GM12873 (cell line): ENCODE data around the gene MMP23B.

Source experiments
- TF ChIP-seq, protein P1 (sequence below): IDR thresholded peaks from 2 replicates; pipeline ENCODE4 v1.5.1; 2012; ENCODE audit warnings: low read depth, mild to moderate bottlenecking, moderate library complexity, low read length, control low read depth; ENCODE audit not compliant: insufficient read depth; ENCODE audit errors: missing control alignments

MMP23B gene

DNA sequence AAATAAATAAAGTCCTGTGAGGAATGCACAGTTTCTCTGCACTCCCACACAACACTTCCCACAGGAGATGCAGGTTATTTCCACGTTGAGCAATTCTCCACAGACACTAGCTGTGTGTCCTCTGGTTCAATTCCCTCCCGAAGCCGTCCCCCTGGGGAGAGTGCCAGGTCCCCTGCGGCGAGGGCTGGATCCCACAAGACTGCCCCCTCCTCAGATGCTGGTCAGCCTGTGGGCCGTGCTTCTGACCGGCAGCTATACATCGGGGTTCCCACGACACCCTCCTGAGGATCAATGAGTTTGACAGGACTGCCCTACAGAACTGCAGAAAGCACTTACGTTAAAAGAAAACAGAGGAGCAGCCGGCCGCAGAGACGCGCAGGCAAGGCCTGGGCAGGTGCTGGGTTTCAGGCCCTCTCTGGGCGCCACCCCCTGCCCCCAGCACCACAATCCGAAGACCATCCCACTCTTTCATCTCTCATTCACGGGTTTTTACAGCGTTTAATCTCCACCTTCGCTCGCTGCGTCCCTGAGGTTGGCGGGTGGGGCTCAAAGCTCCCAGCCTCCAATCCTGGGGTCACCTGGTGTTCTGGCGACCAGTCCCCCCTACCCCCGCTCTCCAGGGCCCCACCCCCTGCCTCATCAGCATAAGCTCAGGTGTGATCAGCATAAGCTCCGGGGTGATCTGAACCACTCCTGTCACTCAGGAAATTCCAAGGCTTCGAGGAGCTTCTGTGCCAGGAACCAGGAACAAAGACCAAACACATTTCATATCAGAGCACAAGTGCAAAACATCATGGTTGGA lies 51.3 kb downstream of the MMP23B start:
- TF ChIP-seq, protein P1, sequence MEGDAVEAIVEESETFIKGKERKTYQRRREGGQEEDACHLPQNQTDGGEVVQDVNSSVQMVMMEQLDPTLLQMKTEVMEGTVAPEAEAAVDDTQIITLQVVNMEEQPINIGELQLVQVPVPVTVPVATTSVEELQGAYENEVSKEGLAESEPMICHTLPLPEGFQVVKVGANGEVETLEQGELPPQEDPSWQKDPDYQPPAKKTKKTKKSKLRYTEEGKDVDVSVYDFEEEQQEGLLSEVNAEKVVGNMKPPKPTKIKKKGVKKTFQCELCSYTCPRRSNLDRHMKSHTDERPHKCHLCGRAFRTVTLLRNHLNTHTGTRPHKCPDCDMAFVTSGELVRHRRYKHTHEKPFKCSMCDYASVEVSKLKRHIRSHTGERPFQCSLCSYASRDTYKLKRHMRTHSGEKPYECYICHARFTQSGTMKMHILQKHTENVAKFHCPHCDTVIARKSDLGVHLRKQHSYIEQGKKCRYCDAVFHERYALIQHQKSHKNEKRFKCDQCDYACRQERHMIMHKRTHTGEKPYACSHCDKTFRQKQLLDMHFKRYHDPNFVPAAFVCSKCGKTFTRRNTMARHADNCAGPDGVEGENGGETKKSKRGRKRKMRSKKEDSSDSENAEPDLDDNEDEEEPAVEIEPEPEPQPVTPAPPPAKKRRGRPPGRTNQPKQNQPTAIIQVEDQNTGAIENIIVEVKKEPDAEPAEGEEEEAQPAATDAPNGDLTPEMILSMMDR, result no peak
